ENCODE data around the gene KRT17.

- TF ChIP-seq POLR2A (IDR thresholded peaks at IDR 0.05; ENCODE audit: low read length) = no peak
- TF ChIP-seq GATA1 (IDR thresholded peaks at IDR 0.05; ENCODE audit: low read depth, low read length) = no peak
Observed at GRCh38 chr17:41651625-41652460, 27.5 kb upstream of the KRT17 start.

All from erythroblast (primary cell).